HepG2 (cell line): ENCODE measurements around the gene PPP1R3C. TPM values are rescaled to one million over a fixed set of nuclear protein-coding genes. Genes with fewer than 3 reads are reported as not detected.

Source experiments
- ATAC-seq: fragments of 200-7000 bp; cut with Tn5 transposase; 3 replicates; pipeline ENCODE4 v1.9.1; 2020; ENCODE audit warnings: mild to moderate bottlenecking, moderate library complexity
- BruUV-seq: library from RNA; stranded (reverse); fragments of 400-500 nt; replicated peaks from 2 replicates; lab custom pipeline; 2021; lab: Mats Ljungman, UMichigan
- CTCF ChIA-PET: fragments of 300-600 bp; formaldehyde crosslinking; extraction: SDS; loops from one replicate; lab custom pipeline; 2021; ENCODE audit warnings: low total read pairs, inconsistent platforms, low intra/inter-chr PET ratio; lab: Yijun Ruan, JAX
- POLR2A ChIA-PET: fragments of 350-600 bp; sonication (Branson Sonifier 250); formaldehyde crosslinking; loops from one replicate; lab custom pipeline; 2020; ENCODE audit warnings: antibody characterized with exemption, inconsistent platforms; lab: Yijun Ruan, JAX
- DNase-seq: peaks from one replicate; pipeline ENCODE4 v3.0.0-alpha.2; 2015; ENCODE audit warnings: low spot score
- FAIRE-seq: peaks from 3 replicates; lab custom pipeline; 2011; peaks lifted over from hg19 to GRCh38; lab: Jason Lieb, UNC
- H2AFZ ChIP-seq: one replicate; pipeline ENCODE4 v1.6.1; 2011; ENCODE audit warnings: low read length, inconsistent platforms
- H3K27ac ChIP-seq: fragments of 300-600 bp; 3 replicates; pipeline ENCODE4 v1.8.0; 2011; ENCODE audit warnings: mixed run types, mild to moderate bottlenecking, mixed read lengths, low read length, inconsistent platforms; ENCODE audit not compliant: insufficient read depth; ENCODE audit errors: extremely low read length
- H3K27me3 ChIP-seq, 2 experiments: fragments of 200-600 bp in 1 of 2; 2 replicates in 1 of 2; 3 replicates in 1 of 2; pipeline versions ENCODE4 v1.6.0 to v1.8.0; 2011; ENCODE audit warnings: low read length in 2 of 2, mild to moderate bottlenecking in 2 of 2, moderate library complexity in 2 of 2, inconsistent platforms in 1 of 2; ENCODE audit not compliant: insufficient read depth in 2 of 2, control insufficient read depth in 1 of 2
- H3K36me3 ChIP-seq, 2 experiments: fragments of 200-600 bp in 1 of 2; replicated peaks in 1 of 2; 2 replicates in 1 of 2; 3 replicates in 1 of 2; pipeline versions ENCODE4 v1.5.1 to v1.8.0; 2011; ENCODE audit warnings: low read length in 2 of 2, inconsistent platforms in 1 of 2; ENCODE audit not compliant: insufficient read depth in 2 of 2, control insufficient read depth in 1 of 2
- H3K4me1 ChIP-seq: 2 replicates; pipeline ENCODE4 v1.5.1; 2012; ENCODE audit warnings: low read length, inconsistent platforms; ENCODE audit not compliant: insufficient read depth
- H3K4me2 ChIP-seq: 2 replicates; pipeline ENCODE4 v1.6.0; 2011; ENCODE audit warnings: low read depth, low read length, inconsistent platforms
- H3K4me3 ChIP-seq, 3 experiments: fragments of 200-600 bp in 1 of 3; sonication (generic), shearing (Covaris generic) in 1 of 3; replicated peaks in 1 of 3; 2 replicates each; pipeline ENCODE4 v1.5.1; 2011 to 2016; ENCODE audit warnings: low read length in 3 of 3, inconsistent platforms in 2 of 3, low read depth in 2 of 3, mild to moderate bottlenecking in 2 of 3, control low read depth in 1 of 3, mixed read lengths in 1 of 3; ENCODE audit not compliant: insufficient read depth in 1 of 3
- H3K79me2 ChIP-seq: one replicate; pipeline ENCODE4 v1.6.1; 2011; ENCODE audit warnings: low read length, inconsistent platforms; ENCODE audit not compliant: insufficient read depth
- H3K9ac ChIP-seq: 2 replicates; pipeline ENCODE4 v1.6.0; 2011; ENCODE audit warnings: mild to moderate bottlenecking, low read depth, low read length, inconsistent platforms; ENCODE audit not compliant: insufficient read depth
- H3K9me3 ChIP-seq: 2 replicates; pipeline ENCODE4 v1.5.1; 2012; ENCODE audit warnings: mild to moderate bottlenecking, low read length
- H4K20me1 ChIP-seq: 2 replicates; pipeline ENCODE4 v1.6.0; 2011; ENCODE audit warnings: inconsistent platforms, mild to moderate bottlenecking, low read length, moderate library complexity; ENCODE audit not compliant: insufficient read depth
- ARID2 ChIP-seq: sonication (generic); formaldehyde crosslinking; IDR thresholded peaks from 2 replicates; pipeline ENCODE4 v1.8.1; 2022; ENCODE audit warnings: mild to moderate bottlenecking, missing genetic modification reagents, borderline replicate concordance
- EEA1 ChIP-seq: sonication (generic); formaldehyde crosslinking; IDR thresholded peaks from 2 replicates; pipeline ENCODE4 v1.5.1; 2020; ENCODE audit warnings: mild to moderate bottlenecking, missing genetic modification reagents, borderline replicate concordance
- FOXO1 ChIP-seq: sonication (generic); formaldehyde crosslinking; IDR thresholded peaks from 2 replicates; pipeline ENCODE4 v1.4.0; 2020; ENCODE audit warnings: missing genetic modification reagents
- IRF1 ChIP-seq: sonication (generic); formaldehyde crosslinking; IDR thresholded peaks from 2 replicates; pipeline ENCODE4 v1.4.0; 2020; ENCODE audit warnings: low read depth, mild to moderate bottlenecking, missing genetic modification reagents
- LBX2 ChIP-seq: sonication (generic); formaldehyde crosslinking; IDR thresholded peaks from 2 replicates; pipeline ENCODE4 v1.5.0; 2020; ENCODE audit warnings: missing genetic modification reagents, mild to moderate bottlenecking, borderline replicate concordance
- NFKBIZ ChIP-seq: IDR thresholded peaks from 2 replicates; pipeline ENCODE4 v1.6.1; 2018; ENCODE audit warnings: missing genetic modification reagents, missing compliant biosample characterization
- NRL ChIP-seq: sonication (generic); formaldehyde crosslinking; IDR thresholded peaks from 2 replicates; pipeline ENCODE4 v1.5.0; 2020; ENCODE audit warnings: missing genetic modification reagents, mild to moderate bottlenecking, moderate library complexity, borderline replicate concordance
- SOX6 ChIP-seq, 2 experiments: fragments of 450-650 bp in 1 of 2; sonication (generic) in 1 of 2; formaldehyde crosslinking in 1 of 2; IDR thresholded peaks; 2 replicates each; pipeline versions ENCODE4 v1.4.0 to v1.6.1; 2017 to 2020; ENCODE audit warnings: antibody characterized with exemption in 1 of 2, mild to moderate bottlenecking in 1 of 2, missing genetic modification reagents in 1 of 2
- SRSF4 ChIP-seq: fragments of 200-400 bp; formaldehyde crosslinking; IDR thresholded peaks from one replicate; pipeline ENCODE4 v1.6.1; 2018; ENCODE audit warnings: mild to moderate bottlenecking, low read depth, low read length, moderate library complexity; ENCODE audit not compliant: poor library complexity, severe bottlenecking
- ZSCAN20 ChIP-seq: sonication (generic); formaldehyde crosslinking; IDR thresholded peaks from 2 replicates; pipeline ENCODE4 v1.4.0; 2020; ENCODE audit warnings: missing genetic modification reagents, mild to moderate bottlenecking, borderline replicate concordance
- ZSCAN21 ChIP-seq: sonication (generic); formaldehyde crosslinking; IDR thresholded peaks from 2 replicates; pipeline ENCODE4 v1.8.0; 2022; ENCODE audit warnings: mild to moderate bottlenecking, missing genetic modification reagents, moderate library complexity, borderline replicate concordance
- WGBS: methylation state at CpG from one replicate; pipeline ENCODE4 v1.1.6; 2017; ENCODE audit warnings: low lambda C conversion rate; 5-methylcytosine and 5-hydroxymethylcytosine counted together
- in situ Hi-C: cut with HindIII; loops from 2 replicates; pipeline ENCODE4 v1.10.0; 2017; ENCODE audit warnings: low pct_unique_long_range_greater_than_20kb; ENCODE audit not compliant: extremely low pct_ligation_motif_present
- intact Hi-C: fragments of 100-400 bp; cut with micrococcal nuclease; formaldehyde crosslinking; loops from one replicate; pipeline ENCODE4 v1.10.0; 2022; ENCODE audit not compliant: unreplicated experiment
- polyA plus RNA-seq, 8 experiments: library from polyadenylated mRNA; depleted of rRNA in 3 of 8; stranded (reverse) in 7 of 8; unstranded in 1 of 8; fragments of >200 nt; fragmentation: Illumina TruSeq in 4 of 8; extraction: Trizol in 4 of 8; gene quantifications; 2 replicates each; pipeline versions ENCODE4 v1.2.1 to v1.2.3, GENCODE V29; 2011 to 2016; ENCODE audit warnings: low read depth in 4 of 8, missing spikeins in 1 of 8, mixed read lengths in 1 of 8; ENCODE audit not compliant: insufficient read depth in 1 of 8
- total RNA-seq, 5 experiments: library from RNA; depleted of rRNA; stranded (reverse); fragments of >200 nt; fragmentation: Illumina TruSeq; extraction: Trizol; gene quantifications; 2 replicates each; pipeline ENCODE4 v1.2.3, GENCODE V29; 2016; ENCODE audit warnings: low read depth in 1 of 5

PPP1R3C gene
- total and polyA plus RNA-seq, 2 of the 13 experiments (the other 11 are each of a cell fraction or from before 2014, with no cell fraction given), result 13.3 to 14.8 TPM

- CTCF ChIA-PET, result no interaction called here
- no peak overlapping the region for H3K4me3 ChIP-seq
- no peaks in the 10 kb centered on the region for H3K79me2 ChIP-seq
- TF ChIP-seq FOXO1 (no peak), SRSF4 (no peak), NRL (CRISPR knock-in tag) (no peak), ZSCAN20 (CRISPR knock-in tag) (no peak), EEA1 (CRISPR knock-in tag) (no peak)
- DNase-seq (no peak), FAIRE-seq (no peak), ATAC-seq (no peak)
- H3K36me3 ChIP-seq, result no peaks in the 10 kb centered on the region
- H3K27me3 ChIP-seq, result no peaks in the 10 kb centered on the region; a peak in 1 of 5 replicates
- no peak overlapping the region for H2AFZ ChIP-seq
- no peaks in the 10 kb centered on the region for H3K4me1 ChIP-seq
- no TSS peak for BruUV-seq
- WGBS, result 17% methylated on average over 8 of the region's 12 CpGs
- H3K4me2 ChIP-seq, result no peak overlapping the region
- in situ Hi-C loops (no loop called here), intact Hi-C loops (no loop called here)
- no peak overlapping the region for H3K9ac ChIP-seq
- POLR2A ChIA-PET, result no interaction called here
- no peaks in the 10 kb centered on the region for H3K9me3 ChIP-seq
- no peak overlapping the region for H3K27ac ChIP-seq
- H4K20me1 ChIP-seq, result no peaks in the 10 kb centered on the region
Observed at GRCh38 chr10:91681361-91682276, 48.7 kb upstream of the PPP1R3C start.

GRCh38 chr10:91680487-91680886 is 47.6 kb upstream of the PPP1R3C start:
- BruUV-seq, result no TSS peak
- Histone ChIP-seq H4K20me1 (no peaks in the 10 kb centered on the region), H3K4me2 (no peak overlapping the region), H3K4me3 (no peak overlapping the region), H3K4me1 (no peaks in the 10 kb centered on the region), H3K9ac (no peak overlapping the region), H3K27me3 (no peaks in the 10 kb centered on the region; a peak in 1 of 5 replicates), H3K79me2 (no peaks in the 10 kb centered on the region), H2AFZ (no peak overlapping the region), H3K9me3 (no peaks in the 10 kb centered on the region), H3K27ac (no peak overlapping the region), H3K36me3 (no peaks in the 10 kb centered on the region)
- intact Hi-C loops, result no loop called here
- FAIRE-seq, result no peak
- no peak for ATAC-seq
- WGBS, result 39% methylated on average over 3 of the region's 3 CpGs
- ChIA-PET CTCF (no interaction called here), POLR2A (no interaction called here)
- no peak for DNase-seq
- TF ChIP-seq ZSCAN21 (CRISPR knock-in tag) (no peak), NFKBIZ (CRISPR knock-in tag) (no peak), IRF1 (CRISPR knock-in tag) (no peak), SOX6 (IDR thresholded peaks at IDR 0.05) (no peak), SOX6 (CRISPR knock-in tag; IDR thresholded peaks at IDR 0.05) (no peak), ARID2 (CRISPR knock-in tag) (no peak), LBX2 (CRISPR knock-in tag) (no peak)
- in situ Hi-C loops, result no loop called here
